NCI-H1048 (cell line): ENCODE data around the gene NOMO2.
"Not testable (repeated sequence)": the region's sequence is repeated elsewhere in the genome, so short reads cannot be mapped to it uniquely, and the experiment has no call there.

Experiments
- DNase-seq: peaks from one replicate; lab custom pipeline; 2025; lab: John Stamatoyannopoulos, UW

NOMO2 gene, protein sequence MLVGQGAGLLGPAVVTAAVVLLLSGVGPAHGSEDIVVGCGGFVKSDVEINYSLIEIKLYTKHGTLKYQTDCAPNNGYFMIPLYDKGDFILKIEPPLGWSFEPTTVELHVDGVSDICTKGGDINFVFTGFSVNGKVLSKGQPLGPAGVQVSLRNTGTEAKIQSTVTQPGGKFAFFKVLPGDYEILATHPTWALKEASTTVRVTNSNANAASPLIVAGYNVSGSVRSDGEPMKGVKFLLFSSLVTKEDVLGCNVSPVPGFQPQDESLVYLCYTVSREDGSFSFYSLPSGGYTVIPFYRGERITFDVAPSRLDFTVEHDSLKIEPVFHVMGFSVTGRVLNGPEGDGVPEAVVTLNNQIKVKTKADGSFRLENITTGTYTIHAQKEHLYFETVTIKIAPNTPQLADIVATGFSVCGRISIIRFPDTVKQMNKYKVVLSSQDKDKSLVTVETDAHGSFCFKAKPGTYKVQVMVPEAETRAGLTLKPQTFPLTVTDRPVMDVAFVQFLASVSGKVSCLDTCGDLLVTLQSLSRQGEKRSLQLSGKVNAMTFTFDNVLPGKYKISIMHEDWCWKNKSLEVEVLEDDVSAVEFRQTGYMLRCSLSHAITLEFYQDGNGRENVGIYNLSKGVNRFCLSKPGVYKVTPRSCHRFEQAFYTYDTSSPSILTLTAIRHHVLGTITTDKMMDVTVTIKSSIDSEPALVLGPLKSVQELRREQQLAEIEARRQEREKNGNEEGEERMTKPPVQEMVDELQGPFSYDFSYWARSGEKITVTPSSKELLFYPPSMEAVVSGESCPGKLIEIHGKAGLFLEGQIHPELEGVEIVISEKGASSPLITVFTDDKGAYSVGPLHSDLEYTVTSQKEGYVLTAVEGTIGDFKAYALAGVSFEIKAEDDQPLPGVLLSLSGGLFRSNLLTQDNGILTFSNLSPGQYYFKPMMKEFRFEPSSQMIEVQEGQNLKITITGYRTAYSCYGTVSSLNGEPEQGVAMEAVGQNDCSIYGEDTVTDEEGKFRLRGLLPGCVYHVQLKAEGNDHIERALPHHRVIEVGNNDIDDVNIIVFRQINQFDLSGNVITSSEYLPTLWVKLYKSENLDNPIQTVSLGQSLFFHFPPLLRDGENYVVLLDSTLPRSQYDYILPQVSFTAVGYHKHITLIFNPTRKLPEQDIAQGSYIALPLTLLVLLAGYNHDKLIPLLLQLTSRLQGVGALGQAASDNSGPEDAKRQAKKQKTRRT

DNA sequence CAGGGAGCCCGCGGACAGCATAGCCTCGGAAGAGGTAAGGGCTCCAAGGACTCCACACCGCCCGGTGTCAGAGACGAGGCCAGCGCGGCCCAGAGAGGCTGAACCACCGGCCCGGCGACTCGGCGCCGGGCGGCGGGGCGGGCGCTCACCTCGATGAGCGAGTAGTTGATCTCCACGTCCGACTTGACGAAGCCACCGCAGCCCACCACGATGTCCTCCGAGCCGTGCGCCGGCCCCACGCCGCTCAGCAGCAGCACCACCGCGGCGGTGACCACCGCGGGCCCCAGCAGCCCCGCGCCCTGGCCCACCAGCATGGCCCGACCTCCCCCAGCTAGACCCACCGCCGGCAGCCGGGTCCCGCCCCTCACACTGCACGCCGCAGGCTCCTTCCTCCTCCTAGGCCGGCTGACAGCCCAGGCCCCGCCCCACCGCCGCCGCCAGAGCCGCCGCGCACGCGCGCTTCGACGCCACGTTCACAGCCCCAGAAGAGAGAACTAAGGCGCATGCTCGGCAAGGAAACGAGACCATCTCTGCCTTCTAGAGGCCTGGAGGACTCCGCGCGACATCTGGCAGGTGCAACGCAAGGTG is at the start of gene NOMO2:
TSS of gene NOMO2 (minus strand) at position 371 of the 588 bp plus-strand sequence. CDS start at position 314, 57 bp downstream.
- not testable (repeated sequence) for DNase-seq

DNA sequence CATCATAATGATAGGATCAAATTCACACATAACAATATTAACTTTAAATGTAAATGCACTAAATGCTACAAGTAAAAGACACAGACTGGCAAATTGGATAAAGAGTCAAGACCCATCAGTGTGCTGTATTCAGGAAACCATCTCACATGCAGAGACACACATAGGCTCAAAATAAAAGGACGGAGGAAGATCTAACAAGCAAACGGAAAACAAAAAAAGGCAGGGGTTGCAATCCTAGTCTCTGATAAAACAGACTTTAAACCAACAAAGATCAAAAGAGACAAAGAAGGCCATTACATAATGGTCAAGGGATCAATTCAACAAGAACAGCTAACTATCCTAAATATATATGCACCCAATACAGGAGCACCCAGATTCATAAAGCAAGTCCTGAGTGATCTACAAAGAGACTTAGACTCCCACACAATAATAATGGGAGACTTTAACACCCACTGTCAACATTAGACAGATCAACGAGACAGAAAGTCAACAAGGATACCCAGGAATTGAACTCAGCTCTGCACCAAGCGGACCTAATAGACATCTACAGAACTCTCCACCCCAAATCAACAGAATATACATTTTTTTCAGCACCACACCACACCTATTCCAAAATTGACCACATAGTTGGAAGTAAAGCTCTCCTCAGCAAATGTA is 48.4 kb upstream of the NOMO2 start:
- DNase-seq: not testable (repeated sequence)

DNA sequence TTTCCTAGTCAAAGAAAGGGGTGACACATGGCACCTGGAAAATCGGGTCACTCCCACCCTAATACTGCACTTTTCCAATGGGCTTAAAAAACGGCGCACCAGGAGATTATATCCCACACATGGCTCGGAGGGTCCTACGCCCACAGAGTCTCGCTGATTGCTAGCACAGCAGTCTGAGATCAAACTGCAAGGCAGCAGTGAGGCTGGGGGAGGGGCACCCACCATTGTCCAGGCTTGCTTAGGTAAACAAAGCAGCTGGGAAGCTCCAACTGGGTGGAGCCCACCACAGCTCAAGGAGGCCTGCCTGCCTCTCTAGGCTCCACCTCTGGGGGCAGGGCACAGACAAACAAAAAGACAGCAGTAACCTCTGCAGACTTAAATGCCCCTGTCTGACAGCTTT is 46.4 kb upstream of the NOMO2 start:
- not testable (repeated sequence) for DNase-seq

DNA sequence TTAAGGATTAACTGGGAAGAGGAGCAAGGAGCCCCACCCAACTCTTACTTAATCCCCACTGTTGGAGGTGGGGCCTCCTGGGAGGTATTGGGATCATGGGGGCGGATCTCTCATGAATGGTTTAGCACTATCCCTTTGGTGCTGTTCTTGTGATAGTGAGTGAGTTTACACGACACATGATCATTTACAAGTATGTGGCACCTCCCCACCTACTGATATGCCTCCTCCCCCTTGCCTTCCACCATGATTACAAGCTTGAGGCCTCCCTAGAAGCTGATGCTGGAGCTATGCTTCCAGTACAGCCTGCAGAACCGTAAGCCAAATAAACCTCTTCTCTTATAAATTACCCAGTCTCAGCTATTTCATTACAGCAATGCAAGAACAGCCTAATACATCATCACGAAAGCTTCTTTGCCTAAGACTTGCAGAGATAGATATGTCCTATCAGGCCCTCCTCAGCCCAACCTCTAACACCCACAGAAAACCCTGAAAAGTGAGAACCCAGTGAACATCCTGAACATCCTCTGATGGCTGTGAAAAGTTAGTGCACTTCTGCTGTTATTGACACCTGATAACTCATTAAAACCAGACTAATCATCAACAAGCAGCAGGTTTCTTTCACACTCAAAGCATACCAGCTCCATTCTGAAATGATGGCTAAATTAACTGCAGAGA is 41.8 kb upstream of the NOMO2 start:
- not testable (repeated sequence) for DNase-seq

DNA sequence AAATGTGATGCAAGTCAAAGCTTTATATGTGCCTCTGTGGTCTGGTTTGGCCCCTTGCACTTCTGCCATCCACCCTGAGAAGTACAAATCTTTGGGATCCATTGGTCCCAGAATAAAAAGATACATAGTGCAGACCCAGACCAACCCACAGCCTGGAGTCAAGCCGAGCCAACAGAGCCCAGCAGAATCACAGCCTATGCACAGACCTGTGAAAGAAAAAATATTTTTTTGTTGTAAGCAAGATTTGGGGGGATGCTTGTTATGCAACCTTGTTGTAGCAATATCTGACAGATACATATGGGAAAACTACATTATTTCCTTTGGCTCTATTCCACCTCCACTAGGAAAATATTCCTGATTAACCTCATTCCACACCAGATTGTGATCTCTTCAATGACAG is 36.7 kb upstream of the NOMO2 start:
- not testable (repeated sequence) for DNase-seq

DNA sequence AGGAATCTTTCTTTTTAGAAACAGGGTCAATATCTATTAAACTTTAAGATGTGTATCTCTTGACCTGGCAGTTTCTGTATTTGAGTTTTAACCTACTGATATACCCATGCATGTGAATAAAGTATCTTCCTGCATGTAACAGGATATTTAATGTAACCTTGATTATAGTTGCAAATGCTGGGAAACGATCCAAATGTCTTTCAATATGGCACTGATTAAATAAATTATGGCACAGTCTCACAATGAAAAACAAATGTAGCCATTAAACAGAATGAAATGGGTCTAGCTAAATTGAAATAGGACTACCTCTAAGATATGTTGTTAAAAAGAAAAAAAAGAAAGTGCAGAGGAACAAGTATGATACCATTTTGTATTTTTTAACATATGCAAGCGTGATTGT is 35.8 kb upstream of the NOMO2 start:
- not testable (repeated sequence) for DNase-seq

DNA sequence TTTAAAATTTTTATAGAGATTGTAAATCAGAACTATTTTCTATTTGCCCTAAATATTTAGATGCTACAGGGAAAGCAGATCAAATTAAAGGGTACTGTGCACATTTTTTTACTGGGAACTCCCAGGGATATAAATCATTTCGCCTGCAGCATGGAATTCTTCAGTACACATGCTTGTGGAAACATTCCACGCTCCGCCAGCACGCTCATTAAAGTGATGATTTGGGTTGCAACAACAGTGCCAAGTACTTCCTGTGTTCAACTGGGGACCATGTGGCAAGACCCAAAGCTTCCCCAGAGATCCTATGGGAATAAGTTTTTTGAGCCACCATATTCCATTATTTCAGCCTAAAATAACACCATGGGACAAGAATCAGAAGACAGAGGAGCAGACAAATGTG is 35.4 kb upstream of the NOMO2 start:
- DNase-seq: not testable (repeated sequence)

DNA sequence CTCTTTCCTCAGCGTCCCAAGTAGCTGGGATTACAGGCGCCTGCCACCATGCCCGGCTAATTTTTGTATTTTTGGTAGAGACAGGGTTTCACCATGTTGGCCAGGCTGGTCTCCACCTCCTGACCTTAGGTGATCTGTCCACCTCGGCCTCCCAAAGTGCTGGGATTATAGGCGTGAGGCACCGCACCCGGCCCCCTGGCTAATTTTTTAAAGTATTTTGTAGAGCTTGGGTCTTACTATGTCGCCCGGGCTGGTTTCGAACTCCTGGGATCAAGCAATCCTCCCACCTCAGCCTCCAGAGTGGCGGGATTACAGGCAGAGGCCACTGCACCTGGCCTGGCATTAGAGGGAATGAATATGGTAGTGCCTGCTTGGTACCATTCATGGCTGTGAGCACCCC is 33.9 kb upstream of the NOMO2 start:
- DNase-seq: not testable (repeated sequence)

DNA sequence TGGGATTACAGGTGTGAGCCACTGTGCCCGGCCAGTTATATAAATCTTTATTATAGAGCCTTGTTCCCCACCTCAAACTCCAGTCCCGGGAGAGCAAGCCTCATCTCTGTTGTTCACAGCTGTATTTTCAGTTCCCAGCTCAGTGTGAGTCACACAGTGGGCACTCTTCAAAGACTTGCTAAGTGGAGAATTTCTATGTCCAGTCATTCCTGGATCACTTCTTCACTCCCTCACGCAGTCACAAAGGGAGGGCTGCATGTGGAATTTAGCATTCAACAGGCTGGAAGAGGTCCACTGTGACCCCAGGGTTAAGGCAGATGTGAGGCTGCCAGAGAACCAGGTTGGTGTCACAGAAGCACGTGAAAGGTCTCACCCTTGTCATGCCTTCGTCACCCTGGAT is 33.0 kb upstream of the NOMO2 start:
- DNase-seq: not testable (repeated sequence)

DNA sequence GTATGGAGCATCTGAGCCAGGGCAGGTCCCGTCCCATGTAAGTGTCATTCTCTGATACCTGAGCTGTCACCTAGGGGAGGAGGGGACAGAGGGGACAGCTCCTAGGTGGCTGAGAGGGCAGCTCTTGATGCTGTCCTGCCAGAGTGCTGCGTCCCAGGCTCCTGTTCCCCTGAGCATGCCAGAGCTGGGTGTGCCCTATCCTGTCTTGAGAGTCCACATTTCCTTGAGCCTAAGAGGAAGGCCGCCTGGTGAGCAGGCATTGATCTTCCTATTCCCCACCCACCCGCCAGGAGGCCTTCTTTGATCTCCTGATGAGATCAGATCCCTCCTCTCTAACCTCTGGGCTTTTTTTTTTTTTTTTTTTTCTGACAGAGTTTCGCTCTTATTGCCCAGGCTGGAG is 32.0 kb upstream of the NOMO2 start:
- DNase-seq: not testable (repeated sequence)

DNA sequence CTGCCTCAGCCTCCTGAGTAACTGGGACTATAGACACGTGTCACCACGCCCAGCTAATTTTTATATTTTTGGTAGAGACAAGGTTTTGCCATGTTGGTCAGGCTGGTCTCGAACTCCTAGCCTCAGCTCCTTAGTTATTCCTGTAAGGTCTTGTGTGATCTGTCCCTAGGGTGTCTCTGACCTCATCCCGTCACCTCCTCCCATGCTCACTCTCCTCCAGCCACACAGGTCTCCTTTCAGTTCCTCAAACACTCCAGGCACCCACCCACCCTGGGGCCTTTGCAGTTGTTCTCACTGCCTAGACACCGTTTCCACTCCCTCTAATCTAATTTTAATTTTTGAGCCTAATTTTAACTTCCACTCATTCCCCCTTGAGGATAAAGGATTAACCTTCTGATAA is 31.1 kb upstream of the NOMO2 start:
- DNase-seq: not testable (repeated sequence)

DNA sequence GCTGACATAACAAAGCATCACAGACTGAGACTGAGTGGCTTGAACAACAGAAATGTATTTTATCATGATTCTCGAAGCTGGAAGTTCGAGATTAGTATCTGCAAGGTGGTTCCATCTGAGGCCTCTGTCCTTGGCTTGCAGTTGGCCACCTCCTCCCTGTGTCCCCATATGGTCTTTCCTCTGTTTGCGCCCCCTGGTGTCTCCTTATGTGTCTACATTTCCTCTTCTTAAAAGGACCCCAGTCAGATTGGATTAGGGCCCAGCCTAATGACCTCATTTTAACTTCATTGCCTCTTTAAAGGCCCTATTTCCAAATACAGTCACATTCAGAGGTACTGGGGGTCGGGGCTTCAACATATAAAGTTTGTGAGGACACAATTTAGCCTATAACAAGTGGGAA is 30.0 kb upstream of the NOMO2 start:
- DNase-seq: not testable (repeated sequence)

DNA sequence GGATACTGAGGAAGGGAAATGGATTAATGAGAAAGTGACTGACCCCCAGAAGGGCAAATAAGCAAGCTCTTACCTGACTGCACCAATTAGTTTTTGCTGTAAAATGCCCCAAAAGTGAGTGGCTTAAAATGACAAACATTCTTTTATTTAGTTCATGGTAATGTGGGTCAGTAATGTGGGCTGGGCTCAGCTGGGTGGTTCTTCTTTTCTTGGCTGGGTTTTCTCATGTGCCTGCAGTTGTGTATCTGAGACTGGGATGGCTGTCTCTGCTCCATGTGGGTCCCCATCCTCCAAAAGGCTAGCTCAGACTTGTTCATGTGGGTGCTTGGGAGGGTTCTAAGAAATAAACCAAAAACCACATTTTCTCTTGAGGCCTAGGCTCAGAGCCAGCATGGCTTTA is 29.5 kb upstream of the NOMO2 start:
- not testable (repeated sequence) for DNase-seq

DNA sequence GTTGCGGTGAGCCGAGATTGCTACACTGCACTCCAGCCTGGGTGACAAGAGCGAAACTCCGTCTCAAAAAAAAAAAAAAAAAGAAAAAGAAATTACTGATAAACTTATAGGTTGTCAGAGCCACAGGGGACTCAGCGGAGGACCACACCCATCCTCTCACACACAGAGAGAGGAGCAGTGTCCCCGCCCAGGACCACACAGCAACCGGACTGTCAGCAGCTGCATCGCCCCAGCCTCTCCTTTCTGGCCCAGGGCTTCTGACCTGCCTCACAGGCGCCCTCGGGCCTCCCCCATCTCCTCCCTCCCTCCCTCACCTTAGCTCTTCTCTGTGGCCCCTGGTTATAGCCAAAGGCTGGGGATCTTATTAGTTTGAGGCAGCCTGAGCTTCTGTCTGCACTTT is 27.9 kb upstream of the NOMO2 start:
- DNase-seq: not testable (repeated sequence)

DNA sequence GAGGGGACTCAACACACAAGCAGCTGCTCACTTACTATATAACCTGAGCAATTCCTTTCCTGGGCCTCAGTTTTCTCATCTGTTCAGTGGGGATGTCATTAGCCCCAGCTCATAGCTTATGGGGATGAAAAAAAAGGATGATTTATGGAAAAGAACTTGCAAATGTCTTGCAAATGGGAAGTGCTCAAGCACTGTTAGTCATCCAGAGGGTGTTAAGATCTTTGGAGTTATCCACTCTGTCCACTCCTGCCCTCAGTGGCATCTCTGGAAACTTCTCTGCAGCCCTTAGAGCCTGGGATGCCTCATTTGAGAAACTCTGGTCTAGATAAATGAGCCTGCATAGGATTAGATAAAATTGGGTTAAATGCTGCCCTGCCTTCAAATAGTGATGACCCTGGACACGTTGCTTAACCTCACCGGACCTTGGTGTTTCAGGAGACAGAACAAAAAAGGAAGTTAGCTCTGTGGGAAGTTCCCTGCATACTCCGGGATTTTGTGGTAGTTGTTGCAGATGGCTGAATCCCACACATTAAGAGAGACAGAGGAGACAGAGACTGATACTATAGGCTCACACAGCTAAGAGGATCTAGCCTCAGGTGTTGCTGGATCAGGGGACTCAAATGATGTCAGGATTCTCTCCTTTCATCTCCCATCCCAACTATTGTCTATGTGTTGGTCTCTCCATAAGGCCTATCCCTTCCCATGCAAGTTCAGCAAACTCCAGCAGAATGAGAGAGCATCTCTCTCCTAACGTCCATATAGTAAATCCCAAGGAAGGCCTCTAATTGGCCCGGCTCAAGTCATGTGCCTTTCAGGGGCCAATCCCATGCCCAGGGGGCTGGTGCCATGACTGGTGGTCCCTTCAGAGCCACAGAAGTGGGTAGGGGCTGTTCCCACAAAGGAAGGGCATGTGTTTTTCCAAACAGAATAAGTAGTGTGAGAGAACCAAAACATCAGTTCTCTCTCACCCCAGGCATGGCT is 25.0 kb upstream of the NOMO2 start:
- DNase-seq: not testable (repeated sequence)

DNA sequence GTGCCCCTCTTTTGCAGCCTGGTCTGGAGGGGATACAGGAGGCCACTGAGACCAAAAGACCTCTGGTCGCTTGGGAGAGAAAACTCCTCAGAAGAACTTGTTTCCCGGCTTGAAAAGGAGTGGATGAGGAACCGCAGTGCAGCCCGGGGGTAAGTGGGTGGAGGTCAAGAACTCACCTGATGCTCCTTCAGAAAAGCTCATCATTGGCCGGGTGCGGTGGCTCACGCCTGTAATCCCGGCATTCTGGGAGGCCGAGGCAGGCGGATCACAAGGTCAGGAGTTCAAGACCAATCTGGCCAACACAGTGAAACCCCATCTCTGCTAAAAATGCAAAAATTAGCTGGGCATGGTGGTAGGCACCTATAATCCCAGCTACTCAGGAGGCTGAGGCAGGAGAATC is 23.9 kb upstream of the NOMO2 start:
- not testable (repeated sequence) for DNase-seq

DNA sequence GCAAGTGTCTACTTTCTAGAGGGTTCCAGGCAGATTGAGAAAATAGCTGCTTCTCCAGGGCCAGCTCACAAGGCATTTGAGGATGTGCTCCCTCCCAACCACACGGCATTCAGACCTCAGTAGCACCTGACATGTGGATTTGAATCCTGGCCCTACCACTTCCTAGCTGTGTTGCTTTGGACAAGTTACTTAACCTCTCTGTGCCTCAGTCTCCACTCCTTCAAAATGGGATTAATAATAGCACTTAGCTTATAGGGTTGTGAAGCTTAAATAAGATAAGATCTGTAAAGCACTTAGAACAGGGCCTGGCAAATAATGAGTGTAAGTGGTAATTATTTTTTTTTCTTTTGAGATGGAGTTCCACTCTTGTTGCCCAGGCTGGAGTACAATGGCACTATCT is 21.0 kb upstream of the NOMO2 start:
- no peak for DNase-seq

DNA sequence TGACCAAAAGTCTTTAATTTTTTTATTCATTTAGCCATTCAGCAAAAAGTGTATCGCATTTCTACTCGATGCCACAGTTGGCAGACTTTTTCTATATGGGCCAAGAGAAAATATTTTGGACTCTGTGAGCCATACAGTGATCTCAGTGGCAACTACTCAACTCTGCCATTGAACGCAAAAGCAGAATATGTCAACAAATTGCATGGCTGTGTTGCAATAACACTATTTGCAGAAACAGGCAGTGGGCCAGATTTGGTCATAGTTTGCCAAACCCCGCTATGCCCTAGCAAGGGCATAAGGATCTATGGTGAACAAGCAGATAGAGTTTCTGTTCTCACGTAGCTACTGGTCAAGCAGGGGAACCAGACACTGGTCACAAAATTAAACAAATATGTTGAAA is 18.5 kb upstream of the NOMO2 start:
- DNase-seq: not testable (repeated sequence)

DNA sequence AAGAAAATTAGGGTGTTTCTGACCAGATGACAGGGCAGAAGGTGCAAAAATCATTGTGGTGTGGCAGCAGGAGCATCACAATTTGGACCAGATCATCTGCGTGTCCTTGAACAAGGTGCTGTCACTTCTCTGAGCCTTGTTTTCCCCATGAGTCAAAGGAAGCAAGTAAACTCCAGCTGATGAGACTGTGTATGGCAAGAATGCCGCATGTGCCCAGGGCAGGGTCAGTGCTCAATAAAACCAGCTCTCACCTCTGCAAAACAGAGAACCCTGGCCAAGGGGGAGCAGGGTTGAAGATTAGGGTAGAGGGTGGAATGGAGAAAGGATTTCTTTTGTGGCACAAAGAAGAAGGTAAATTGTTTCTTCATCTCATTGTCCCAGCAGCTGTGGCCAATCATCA is 17.4 kb upstream of the NOMO2 start:
- DNase-seq: not testable (repeated sequence)
